Limb (tissue), 2 donors: Measurements from ENCODE around the gene NF1.
"Not testable (repeated sequence)": the region's sequence is repeated elsewhere in the genome, so short reads cannot be mapped to it uniquely, and the experiment has no call there.

Experiments
- DNase-seq, 2 donors: peaks; one replicate each; pipeline ENCODE4 v3.0.0-alpha.2; 2016; ENCODE audit errors: extremely low spot score in 2 of 2

The NF1 gene

GRCh38 chr17:31178951-31179350 lies 84.2 kb downstream of the NF1 start:
- not testable (repeated sequence) for DNase-seq

GRCh38 chr17:31195305-31195704 lies 100.5 kb downstream of the NF1 start:
- DNase-seq, result no peak

GRCh38 chr17:31198026-31198425 lies 103.2 kb downstream of the NF1 start:
- DNase-seq, result no peak

- not testable (repeated sequence) for DNase-seq
These were observed 103.9 kb downstream of the NF1 start for GRCh38 chr17:31198666-31199065.

GRCh38 chr17:31200287-31200686 lies 105.5 kb downstream of the NF1 start:
- DNase-seq, result no peak

- no peak for DNase-seq
These were observed 108.2 kb downstream of the NF1 start for GRCh38 chr17:31202968-31203367.

- no peak for DNase-seq
These were observed 116.7 kb downstream of the NF1 start for GRCh38 chr17:31211352-31212012.

- peak in 1 of 2 donors; percentile 69 for DNase-seq
These were observed 121.4 kb downstream of the NF1 start for GRCh38 chr17:31216031-31216751.

- DNase-seq, result no peak
These were observed 129.6 kb downstream of the NF1 start for GRCh38 chr17:31224366-31224765.

- no peak for DNase-seq
These were observed 131.1 kb downstream of the NF1 start for GRCh38 chr17:31225831-31226230.

GRCh38 chr17:31226373-31226772 lies 131.6 kb downstream of the NF1 start:
- DNase-seq, result no peak

GRCh38 chr17:31226950-31227349 lies 132.2 kb downstream of the NF1 start:
- DNase-seq, result no peak

GRCh38 chr17:31231852-31232251 lies 137.1 kb downstream of the NF1 start:
- DNase-seq, result no peak

- DNase-seq, result no peak
These were observed 140.3 kb downstream of the NF1 start for GRCh38 chr17:31235110-31235509.

GRCh38 chr17:31236137-31236536 lies 141.4 kb downstream of the NF1 start:
- DNase-seq, result no peak

- DNase-seq, result no peak
These were observed 141.9 kb downstream of the NF1 start for GRCh38 chr17:31236712-31237111.

GRCh38 chr17:31241116-31241515 lies 146.3 kb downstream of the NF1 start:
- DNase-seq, result no peak

- no peak for DNase-seq
These were observed 154.4 kb downstream of the NF1 start for GRCh38 chr17:31248986-31249834.

GRCh38 chr17:31249835-31250141 lies 155.0 kb downstream of the NF1 start:
- no peak for DNase-seq

GRCh38 chr17:31250229-31250628 lies 155.5 kb downstream of the NF1 start:
- no peak for DNase-seq

GRCh38 chr17:31251105-31251969 lies 156.6 kb downstream of the NF1 start:
- no peak for DNase-seq

GRCh38 chr17:31251970-31252328 lies 157.2 kb downstream of the NF1 start:
- no peak for DNase-seq
